GM23338 (cell line): ENCODE data around the gene CASP3.
"Not testable (repeated sequence)": the region's sequence is repeated elsewhere in the genome, so short reads cannot be mapped to it uniquely, and the experiment has no call there.

ENCODE experiments used
- CREB1 ChIP-seq: fragments of 250-450 bp; sonication (Bioruptor Pico); IDR thresholded peaks from 2 replicates; pipeline ENCODE4 v1.5.0; 2020; ENCODE audit warnings: low read depth, mild to moderate bottlenecking, moderate library complexity
- CTCF ChIP-seq, 2 experiments: fragments of 200-600 bp in 1 of 2; sonication (generic) in 1 of 2; conservative IDR thresholded peaks; 2 replicates each; pipeline versions ENCODE4 v1.5.1 to v1.6.1; 2016 to 2017; ENCODE audit warnings: antibody characterized with exemption in 2 of 2, low read depth in 2 of 2, mild to moderate bottlenecking in 2 of 2, moderate library complexity in 1 of 2
- ETS1 ChIP-seq: IDR thresholded peaks from 2 replicates; pipeline ENCODE4 v1.6.1; 2016; ENCODE audit warnings: antibody characterized with exemption
- EZH2 ChIP-seq: fragments of 200-600 bp; sonication (generic); IDR thresholded peaks from one replicate; pipeline ENCODE4 v1.8.0; 2017; ENCODE audit warnings: antibody characterized with exemption, mild to moderate bottlenecking, low read depth; ENCODE audit not compliant: unreplicated experiment
- EZH2phosphoT487 ChIP-seq: fragments of 200-600 bp; sonication (generic); IDR thresholded peaks from one replicate; pipeline ENCODE4 v1.8.1; 2018; ENCODE audit warnings: antibody characterized with exemption; ENCODE audit not compliant: unreplicated experiment
- JUNB ChIP-seq: IDR thresholded peaks from one replicate; pipeline ENCODE4 v1.6.1; 2016; ENCODE audit warnings: antibody characterized with exemption; ENCODE audit not compliant: unreplicated experiment
- NANOG ChIP-seq: IDR thresholded peaks from 2 replicates; pipeline ENCODE4 v1.6.1; 2016; ENCODE audit warnings: antibody characterized with exemption, borderline replicate concordance
- POLR2AphosphoS5 ChIP-seq: IDR thresholded peaks from 2 replicates; pipeline ENCODE4 v1.6.1; 2016; ENCODE audit warnings: antibody characterized with exemption, low read depth
- REST ChIP-seq: IDR thresholded peaks from one replicate; pipeline ENCODE4 v1.6.1; 2018; ENCODE audit warnings: antibody characterized with exemption; ENCODE audit not compliant: unreplicated experiment
- STAT1 ChIP-seq: IDR thresholded peaks from one replicate; pipeline ENCODE4 v1.6.1; 2016; ENCODE audit warnings: antibody characterized with exemption; ENCODE audit not compliant: unreplicated experiment
- ZNF331 ChIP-seq: fragments of 250-450 bp; sonication (Bioruptor Pico); IDR thresholded peaks from 2 replicates; pipeline ENCODE4 v1.5.0; 2020; ENCODE audit warnings: low read depth, mild to moderate bottlenecking, moderate library complexity
- ZNF462 ChIP-seq: fragments of 250-450 bp; sonication (Bioruptor Pico); IDR thresholded peaks from 2 replicates; pipeline ENCODE4 v1.5.0; 2020; ENCODE audit warnings: mild to moderate bottlenecking, moderate library complexity

GRCh38 chr4:184657820-184658219 lies 8.6 kb upstream of the CASP3 start:
- not testable (repeated sequence) for TF ChIP-seq CREB1 (CRISPR knock-in tag); CTCF (conservative IDR thresholded peaks at IDR 0.05; ENCODE audit: low read depth in 2 of 2); REST; ETS1; POLR2AphosphoS5; EZH2phosphoT487; JUNB; EZH2; NANOG; ZNF462 (CRISPR knock-in tag); ZNF331 (CRISPR knock-in tag); STAT1
